GM19395 (cell line): ENCODE measurements around the gene ZCWPW1.
"Not testable (repeated sequence)": the region's sequence is repeated elsewhere in the genome, so short reads cannot be mapped to it uniquely, and the experiment has no call there.

Source experiments
- ATAC-seq: cut with Tn5 transposase; IDR thresholded peaks from one replicate; pipeline ENCODE4 v1.9.1; 2021; ENCODE audit warnings: mild to moderate bottlenecking, moderate library complexity; ENCODE audit not compliant: unreplicated experiment

The ZCWPW1 gene

DNA sequence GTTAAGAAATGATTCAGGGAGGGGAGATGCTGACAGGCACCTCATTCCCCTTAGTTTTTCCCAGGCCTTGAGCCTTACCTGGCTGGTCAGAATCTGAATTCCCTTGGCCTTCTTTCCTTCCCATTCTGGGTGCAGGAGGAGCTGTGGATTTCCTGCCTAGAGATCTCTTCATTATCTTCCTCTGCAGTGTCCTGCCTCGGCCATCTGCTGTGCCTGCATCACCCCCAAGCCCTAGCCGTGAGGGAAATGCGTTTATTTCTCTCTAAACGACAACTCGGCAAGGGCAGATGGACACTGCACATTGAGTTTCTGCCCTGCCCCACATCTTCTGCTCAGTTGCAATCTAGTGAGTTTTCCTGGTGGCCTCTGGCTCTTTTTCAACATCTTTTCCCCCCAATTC, 26.7 kb downstream of the ZCWPW1 start:
- no peak for ATAC-seq

DNA sequence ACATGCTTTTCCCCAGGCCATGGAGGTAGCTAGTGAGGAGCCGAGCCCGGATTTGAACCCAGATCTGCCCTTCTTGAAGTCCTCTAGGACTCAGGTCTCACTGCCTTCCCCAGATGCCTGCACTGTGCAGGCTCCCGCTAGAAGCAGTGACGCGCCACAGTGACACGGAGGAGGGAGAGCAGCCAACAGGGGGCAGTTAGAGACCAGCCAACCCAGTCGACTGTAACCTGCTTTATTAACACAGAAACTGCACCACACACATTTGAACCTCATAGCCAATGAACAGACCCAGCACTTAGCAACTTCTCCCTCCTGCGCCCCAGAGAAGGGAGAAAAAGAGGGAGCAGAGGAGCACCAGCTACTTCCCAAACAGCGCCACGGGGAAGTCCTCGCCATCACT, 27.8 kb downstream of the ZCWPW1 start:
- ATAC-seq, result no peak

DNA sequence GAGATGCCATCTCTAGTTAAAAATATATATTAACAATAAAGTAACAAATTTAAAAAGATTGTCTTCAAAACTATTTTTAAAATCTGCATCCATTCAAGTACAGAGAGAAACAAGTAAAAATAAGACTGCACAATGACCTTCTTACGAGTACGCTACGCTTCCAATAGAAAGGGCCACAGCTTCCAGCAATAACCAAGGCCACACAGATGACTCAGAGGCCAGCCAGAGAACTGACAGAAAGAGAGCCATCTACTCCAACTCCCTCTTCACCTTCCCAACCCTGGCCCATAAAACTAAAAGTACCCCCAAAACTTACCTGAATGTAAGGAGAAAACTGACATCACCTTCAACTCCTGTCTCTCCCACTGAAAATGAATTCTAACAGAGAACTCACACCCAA, 28.5 kb downstream of the ZCWPW1 start:
- no peak for ATAC-seq

DNA sequence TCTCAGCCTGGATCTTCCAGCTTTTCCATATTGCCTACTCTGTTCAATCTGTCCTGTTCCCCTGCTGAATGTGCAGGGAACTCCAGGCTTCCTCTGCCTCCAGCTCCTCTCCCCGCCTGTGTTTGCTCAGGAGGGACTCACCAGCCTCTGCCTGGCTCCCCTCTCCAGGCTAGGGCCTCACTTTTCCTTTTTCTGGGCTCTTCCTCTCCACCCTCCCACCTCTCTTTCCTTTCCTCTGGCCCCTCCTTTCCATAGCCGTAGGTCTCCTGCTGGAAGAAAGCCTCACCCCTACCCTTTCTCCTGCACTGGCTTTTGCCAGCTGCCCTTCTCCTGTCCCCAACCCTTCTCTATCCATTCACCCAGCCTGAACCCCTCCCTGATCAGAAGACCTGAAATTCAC, 30.3 kb downstream of the ZCWPW1 start:
- no peak for ATAC-seq

DNA sequence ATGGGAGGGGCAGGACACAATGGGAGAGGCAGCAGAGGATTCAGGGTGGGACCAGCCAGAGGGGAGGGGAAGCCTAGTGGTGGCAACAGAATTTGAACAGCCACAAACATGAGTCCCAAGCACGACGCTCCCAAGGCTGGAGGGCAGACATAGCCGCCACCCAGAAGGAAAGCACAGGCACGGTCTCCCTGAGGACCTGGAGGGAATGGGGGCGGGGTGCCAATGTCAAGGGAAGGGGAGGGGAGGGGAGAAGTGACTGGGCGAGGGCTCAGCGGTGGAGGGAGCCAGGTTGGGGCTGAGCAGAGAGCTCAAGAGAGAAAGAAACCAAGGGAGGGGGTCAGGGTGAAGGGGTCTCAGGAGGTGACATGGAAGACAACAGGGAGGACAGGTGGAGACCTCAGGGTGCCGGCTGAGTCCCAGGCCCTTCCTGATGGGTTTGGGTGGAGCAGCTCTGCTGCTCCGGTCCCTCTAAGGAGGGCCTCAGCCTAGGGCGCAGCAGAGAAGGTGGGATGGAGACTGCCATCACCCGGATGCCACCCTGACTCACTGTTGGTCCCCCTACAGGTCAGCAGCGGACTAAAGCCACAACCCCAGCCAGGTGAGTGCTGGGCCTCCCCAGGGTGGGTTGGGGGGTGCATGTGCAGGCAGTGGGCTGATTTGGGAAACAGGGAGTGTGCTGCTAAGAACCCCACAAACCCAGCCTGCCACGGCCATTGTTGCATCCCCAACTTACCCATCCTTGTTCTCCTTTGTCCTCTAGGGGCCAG, 31.0 kb downstream of the ZCWPW1 start:
- no peak for ATAC-seq

DNA sequence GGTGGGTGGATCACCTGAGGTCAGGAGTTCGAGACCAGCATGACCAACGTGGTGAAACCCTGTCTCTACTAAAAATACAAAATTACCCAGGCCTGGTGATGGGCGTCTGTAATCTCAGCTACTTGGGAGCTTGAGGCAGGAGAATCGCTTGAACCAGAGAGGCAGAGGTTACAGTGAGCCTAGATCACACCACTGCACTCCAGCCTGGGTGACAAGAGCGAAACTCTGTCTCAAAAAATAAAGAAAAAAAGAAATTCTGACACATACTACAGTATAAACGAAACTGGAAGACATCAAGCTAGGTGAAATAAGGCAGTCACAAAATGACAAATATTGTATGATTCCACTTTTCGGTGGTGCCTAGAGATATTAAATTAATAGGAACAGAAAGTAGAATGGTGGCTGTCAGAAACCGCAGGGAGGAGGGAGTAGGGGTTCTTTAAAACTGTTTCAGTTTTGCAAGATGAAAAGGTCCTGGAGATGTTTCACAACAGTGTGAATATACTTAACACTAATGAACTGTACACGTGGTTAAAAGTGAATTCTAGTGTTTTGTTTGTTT, 32.0 kb downstream of the ZCWPW1 start:
- ATAC-seq, result peak; percentile 86

DNA sequence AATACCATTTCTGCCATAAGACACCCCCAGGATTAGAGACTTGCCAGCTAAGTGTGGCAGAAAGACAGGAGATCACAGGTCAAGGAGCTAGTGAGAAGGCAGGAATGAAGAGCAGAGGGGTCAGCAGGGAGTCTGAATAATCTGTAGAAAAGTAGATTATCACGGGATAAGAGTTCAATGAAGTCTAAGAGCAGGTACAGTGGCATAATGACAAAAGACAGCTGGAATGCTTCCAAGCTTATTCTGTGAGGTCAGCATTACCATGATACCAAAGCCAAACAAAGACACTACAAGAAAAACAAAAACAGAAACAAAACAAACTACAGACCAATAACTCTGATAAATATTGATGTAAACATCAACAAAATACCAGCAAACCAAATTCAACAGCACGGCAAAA, 34.4 kb downstream of the ZCWPW1 start:
- no peak for ATAC-seq

DNA sequence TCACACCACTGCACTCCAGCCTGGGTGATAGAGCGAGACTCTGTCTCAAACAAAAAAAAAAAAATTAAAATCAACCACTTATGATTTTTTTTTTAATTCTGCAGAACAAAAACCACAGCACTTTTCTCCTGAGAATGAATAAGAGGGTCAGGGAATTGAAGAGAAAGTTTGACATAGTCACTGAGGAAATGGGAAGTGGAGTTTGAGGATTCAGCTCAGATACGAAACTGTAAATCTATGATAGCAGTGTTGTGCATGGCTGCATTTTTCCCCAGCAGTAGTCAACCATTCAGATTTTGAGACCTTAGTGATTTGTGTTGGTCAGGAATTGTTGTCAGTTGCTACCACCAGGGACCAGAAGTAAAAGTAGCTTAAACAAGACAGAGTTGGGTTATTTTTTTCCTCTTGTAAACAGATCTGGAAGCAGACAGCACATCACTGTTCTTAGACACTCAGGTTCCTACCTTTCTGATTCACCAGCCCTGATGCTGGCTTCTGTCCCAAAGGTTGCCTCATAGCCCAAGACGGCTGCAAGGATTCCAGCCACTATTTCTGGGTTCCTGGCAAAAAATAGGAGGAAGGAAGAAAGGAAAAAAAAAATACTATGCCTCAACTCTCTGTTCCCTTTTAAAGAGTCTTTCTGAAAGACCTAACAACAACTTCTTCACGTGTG, 35.1 kb downstream of the ZCWPW1 start:
- no peak for ATAC-seq

DNA sequence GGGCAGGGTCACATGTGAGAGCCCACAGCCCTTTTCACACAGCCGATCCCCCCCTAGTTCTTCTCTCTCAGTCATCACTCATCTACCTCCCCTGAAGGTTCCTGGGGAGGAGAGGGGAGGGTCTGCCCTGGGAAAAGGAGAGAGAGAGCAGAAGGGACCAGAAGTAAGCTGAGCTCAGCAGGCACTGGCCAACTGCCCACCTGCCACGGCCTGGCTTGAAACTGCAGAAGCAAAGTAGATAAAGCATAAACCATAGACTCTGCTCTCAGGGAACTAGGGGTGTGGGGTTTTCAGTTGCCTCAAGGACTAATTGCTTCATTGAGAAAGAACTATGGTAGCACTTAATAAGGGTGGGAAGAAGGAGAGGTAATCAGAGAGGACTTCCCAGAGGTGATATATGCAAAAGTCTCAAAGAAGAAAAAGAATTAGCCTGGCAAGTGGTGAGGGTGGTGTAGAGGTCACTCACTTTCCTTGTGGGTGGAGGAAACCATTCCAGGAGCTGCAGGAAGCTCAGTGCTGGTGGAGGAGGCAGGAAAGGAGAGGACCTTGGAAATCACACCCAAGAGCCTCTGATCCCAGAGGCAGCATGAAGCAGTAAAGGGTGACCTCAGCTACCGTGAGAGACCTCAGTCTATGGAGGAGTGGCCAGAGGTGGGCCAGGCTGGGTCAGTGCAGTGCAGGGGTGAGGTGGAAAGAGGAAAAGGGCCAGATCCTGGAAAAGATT, 38.1 kb downstream of the ZCWPW1 start:
- no peak for ATAC-seq

DNA sequence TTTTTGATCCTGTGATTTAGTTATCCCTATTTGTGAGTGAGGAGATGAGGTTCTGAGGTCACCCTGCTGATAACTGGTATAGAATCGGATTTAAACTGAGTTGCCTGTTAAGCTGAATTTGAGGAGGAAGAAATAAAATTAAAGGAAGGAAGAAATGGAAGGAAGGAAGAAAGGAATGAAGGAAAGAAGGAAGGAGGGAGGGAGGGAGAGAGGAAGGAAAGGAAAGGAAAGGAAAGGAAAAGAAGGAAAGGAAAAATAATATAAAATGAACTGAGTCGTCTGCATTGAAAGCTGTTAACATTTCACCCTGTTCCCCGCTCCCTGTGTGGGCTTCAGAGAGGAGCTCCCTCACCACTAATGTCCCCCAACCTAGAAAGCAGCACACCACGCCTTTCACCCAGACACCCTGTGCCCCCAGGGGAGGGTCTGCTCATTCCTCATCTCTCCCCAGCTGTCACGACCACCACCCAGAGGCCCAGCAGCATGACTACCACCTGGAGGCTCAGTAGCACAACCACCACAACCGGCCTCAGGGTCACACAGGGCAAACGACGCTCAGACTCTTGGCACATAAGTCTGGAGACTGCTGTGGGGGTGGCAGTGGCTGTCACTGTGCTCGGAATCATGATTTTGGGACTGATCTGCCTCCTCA, 38.9 kb downstream of the ZCWPW1 start:
- no peak for ATAC-seq

DNA sequence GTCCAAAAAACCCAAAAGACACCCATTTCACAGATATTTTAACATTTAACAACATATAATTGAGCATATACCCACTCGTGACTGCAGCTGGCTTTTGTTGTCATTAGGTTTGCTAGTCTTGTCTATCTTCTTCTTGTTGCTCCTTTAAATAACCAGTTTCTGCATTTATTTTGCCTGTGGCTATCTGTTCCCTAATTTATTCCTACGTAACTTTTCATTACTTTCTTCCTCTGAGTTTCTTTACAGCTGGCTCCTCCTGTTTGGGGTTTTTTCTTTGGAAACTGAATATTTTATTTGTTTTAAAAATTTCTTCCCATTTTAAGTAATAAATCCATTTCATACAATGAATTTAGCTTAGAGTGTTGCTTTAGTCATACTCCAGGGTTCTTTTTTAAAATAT, 40.8 kb downstream of the ZCWPW1 start:
- ATAC-seq, result no peak

DNA sequence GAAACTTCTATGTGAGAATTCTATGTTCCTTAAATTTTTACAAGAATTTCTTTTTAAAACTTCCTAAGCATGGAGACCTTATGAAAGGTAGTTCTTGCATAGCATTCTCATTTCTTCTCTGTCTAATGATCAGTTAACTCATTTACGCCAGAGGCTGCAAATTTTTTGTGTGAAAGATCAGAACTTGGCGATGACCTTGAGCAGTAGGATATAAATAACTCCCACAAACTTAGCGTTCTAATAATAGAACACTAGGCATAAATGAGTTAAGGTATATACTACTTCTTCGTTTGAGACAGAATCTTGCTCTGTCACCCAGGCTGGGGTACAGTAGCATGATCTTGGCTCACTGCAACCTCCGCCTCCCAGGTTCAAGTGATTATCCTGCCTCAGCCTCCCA, 41.6 kb downstream of the ZCWPW1 start:
- ATAC-seq, result no peak

DNA sequence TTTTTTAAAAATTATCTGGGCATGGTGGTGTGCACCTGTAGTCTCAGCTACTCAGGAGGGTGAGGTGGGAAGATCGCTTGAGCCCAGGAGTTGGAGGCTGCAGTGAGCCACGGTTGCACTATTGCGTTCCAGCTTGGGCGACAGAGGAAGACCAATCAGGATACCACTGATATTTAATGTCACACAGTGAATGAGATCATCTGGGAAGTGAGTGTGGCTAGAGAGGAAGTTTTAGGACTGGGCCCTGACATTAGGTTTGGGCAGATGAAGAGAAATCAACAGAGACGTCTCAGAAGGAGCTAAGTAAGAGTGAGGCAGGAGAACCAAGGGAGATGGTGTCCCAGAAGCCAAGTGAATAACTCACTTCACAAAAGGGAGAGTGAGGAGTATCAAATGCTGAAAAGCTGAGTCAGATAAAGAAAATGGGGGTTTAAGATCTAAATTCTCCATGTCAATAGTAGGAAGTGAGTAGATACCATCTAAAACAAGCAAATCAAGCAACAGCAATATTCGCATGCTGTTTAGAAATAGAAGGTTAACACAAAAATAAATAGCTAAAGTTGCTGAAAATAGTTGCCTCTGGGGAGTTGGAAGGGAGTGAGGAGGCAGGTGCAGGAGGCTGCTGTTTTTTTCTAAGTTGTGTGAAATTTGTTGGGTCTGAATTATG, 43.7 kb downstream of the ZCWPW1 start:
- no peak for ATAC-seq

DNA sequence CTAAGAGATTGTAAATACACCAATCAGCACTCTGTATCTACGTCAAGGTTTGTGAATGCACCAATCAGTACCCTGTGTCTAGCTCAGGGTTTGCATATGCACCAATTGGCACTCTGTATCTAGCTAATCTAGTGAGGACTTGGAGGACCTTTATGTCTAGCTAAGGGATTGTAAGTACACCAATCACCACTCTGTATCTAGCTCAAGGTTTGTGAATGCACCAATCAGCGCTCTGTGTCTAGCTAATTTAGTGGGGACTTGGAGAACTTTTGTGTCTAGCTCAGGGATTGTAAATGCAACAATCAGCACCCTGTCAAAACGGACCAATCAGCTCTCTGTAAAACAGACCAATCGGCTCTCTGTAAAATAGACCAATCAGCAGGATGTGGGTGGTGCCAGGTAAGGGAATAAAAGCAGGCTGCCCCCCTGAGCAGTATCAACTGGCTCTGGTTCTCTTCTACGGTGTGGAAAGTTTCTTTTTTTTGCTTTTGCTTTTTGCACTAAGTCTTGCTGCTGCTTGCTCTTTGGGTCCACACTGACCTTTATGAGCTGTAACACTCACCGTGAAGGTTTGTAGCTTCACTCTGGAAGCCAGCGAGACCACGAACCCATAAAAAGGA, 46.2 kb downstream of the ZCWPW1 start:
- ATAC-seq, result not testable (repeated sequence)

DNA sequence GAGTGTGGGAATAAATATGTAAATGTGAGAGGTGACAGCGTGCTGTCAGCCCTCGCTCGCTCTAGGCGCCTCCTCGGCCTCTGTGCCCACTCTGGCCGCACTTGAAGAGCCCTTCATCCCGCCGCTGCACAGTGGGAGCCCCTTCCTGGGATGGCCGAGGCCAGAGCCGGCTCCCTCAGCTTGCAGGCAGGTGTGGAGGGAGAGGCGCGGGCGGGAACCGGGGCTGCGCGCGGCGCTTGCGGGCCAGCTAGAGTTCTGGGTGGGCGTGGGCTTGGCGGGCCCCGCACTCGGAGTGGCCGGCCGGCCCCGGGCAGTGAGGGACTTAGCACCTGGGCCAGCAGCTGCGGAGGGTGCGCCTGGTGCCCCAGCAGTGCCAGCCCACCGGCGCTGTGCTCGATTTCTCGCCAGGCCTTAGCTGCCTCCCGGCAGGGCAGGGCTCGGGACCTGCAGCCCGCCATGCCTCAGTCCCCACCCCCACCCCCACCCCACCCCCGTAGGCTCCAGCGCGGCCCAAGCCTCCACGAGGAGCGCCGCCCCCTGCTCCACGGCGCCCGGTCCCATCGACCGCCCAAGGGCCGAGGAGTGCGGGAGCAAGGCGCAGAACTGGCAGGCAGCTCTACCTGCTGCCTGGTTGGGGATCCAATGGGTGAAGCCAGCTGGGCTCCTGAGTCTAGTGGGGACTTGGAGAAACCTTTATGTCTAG, 46.8 kb downstream of the ZCWPW1 start:
- ATAC-seq, result not testable (repeated sequence)

DNA sequence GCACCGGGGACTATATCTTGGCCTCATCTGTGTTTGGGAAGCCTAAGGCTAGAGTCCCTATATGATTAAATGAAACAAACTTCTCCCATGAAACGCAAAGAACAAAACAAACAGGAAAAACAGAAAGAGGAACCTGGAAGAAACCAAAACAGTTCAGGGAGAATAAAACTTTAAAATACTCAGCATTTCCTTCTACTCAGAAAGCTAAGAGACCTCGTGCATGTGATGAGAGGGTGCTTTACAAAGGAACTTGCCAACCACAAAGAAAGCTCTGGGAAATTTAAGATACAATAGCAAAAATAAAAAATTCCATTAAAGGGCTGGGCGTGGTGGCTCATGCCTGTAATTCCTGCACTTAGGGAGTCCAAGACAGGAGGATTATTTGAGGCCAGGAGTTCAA, 48.3 kb downstream of the ZCWPW1 start:
- no peak for ATAC-seq

DNA sequence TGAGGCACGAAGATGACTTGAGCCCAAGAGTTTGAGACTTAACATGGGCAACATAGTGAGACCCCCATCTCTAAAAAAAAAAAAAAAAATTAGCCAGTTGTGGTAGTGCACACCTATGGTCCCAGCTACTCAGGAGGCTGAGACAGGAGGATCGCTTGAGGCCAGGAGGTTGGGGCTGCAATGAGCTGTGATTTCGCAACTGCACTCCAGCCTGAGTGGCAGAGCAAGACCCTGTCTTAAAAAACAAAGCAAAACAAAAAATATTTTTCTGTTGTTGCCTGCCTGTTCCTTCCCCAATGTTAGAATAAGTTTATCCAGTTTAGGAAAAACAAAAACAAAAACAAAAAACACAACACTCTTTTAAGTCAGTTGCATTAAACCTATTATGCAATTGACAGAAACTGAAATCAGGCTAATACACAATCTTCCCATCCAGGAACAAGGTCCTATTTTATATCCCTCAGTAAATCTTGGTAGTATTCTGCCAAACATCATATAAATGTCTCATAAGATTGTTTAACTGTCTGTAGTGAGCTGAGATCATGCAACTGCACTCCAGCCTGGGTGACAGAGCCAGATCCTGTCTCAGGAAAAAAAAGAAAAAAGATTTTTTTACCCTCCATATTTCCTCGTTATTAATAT, 50.3 kb downstream of the ZCWPW1 start:
- ATAC-seq, result no peak

DNA sequence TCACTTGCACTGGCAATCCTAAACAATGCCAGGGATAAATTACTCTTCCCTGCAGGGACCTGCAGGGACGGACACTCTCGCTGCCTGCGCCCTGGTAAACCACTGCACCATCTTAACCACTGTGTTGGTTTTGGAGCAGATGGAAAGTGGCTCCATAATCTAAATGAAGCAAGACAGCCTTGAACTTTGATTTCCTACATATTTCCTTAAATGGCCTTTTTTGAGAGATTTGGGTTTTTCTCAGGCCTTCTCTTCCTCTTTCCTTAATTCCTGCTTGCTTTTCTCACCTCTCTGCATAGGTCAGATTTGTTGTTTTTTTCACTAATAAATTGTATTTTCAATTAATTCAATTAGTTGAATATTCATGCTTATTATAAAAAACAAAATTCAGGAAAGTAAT, 52.4 kb downstream of the ZCWPW1 start:
- ATAC-seq, result no peak

DNA sequence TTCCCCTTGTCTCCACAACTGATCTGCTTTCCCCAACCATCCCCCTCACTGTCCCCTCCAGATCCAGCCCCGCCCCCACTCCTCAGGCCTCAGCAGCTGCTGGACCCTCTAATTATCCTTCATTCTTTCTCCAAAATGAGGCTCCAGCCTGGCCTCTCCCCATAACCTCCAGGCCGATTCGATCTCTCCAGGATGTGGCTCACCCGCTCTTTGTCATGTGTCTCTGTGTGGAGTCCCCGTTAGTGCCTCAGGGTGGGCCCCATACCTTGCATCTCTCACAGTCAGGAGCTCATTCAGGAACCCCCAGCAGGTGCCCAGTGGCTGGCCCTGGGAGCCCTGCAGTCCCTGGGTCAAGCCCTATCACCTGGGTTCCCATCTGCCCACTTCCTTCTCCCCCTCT, 53.9 kb downstream of the ZCWPW1 start:
- no peak for ATAC-seq
